ENCODE measurements around the gene PRKAG2.
"Not testable (repeated sequence)": the region's sequence is repeated elsewhere in the genome, so short reads cannot be mapped to it uniquely, and the experiment has no call there.

PRKAG2 gene

DNA sequence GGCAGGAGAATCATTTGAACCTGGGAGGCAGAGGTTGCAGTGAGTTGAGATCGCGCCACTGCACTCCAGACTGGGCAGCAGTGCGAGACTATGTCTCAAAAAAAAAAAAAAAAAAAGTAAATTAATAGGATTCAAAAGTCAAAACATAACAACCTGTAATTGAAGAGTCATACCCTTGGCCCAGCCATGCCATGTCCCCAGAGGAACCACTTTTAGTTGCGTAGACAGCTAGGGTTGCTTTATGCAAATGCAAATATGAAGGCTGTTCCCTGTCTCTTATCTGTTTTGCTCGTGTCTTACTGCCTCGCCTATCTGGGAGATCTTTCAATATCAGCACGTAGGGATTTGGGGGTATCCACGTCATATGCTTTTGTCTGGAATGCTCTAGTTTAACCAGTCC is 73.1 kb downstream of the PRKAG2 start:
- no peak overlapping the region for H3K4me3 ChIP-seq (ENCODE audit: insufficient read depth, low read depth, low read length)
- no peaks in the 10 kb centered on the region for H3K27me3 ChIP-seq (ENCODE audit: control insufficient read depth, insufficient read depth, low read length, poor library complexity, severe bottlenecking)
- no peaks in the 10 kb centered on the region for H3K36me3 ChIP-seq (ENCODE audit: control insufficient read depth, insufficient read depth, low read length)
- 93 to 94% methylated on average over 7 to 8 of the region's 8 CpGs for WGBS, 2 experiments
- H3K27ac ChIP-seq (ENCODE audit: insufficient read depth, low read depth, low read length, poor library complexity, severe bottlenecking), result no peak overlapping the region
- no peaks in the 10 kb centered on the region for H3K9me3 ChIP-seq (ENCODE audit: control insufficient read depth, low read length)
- H3K4me1 ChIP-seq (ENCODE audit: control insufficient read depth, insufficient read depth, low read length), result no peaks in the 10 kb centered on the region

DNA sequence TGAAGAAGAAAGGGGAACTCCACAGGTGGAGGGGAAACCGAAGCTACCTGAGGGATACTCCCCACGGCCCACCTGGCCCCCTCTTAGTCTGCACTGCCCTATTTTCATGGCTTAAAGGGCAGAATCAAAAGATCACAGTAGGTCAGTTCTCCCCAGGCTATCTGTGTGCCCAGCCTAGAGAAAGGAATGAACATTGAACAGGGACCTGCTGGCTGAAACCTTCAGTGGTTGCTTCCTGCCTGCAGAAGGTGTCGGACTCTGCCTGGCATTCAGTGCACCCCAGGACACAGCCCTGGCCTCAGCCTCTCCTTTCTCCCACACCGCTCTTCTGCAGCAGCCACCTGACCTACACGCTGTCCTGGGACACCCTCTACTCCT is 74.5 kb downstream of the PRKAG2 start:
- Histone ChIP-seq H3K27me3 (ENCODE audit: control insufficient read depth, insufficient read depth, low read length, poor library complexity, severe bottlenecking) (no peaks in the 10 kb centered on the region), H3K9me3 (ENCODE audit: control insufficient read depth, low read length) (no peaks in the 10 kb centered on the region), H3K4me3 (ENCODE audit: insufficient read depth, low read depth, low read length) (no peak overlapping the region), H3K4me1 (ENCODE audit: control insufficient read depth, insufficient read depth, low read length) (peaks cover 3% of the 10 kb centered on the region), H3K36me3 (ENCODE audit: control insufficient read depth, insufficient read depth, low read length) (no peaks in the 10 kb centered on the region), H3K27ac (ENCODE audit: insufficient read depth, low read depth, low read length, poor library complexity, severe bottlenecking) (no peak overlapping the region)
- WGBS, 2 experiments, result 90 to 93% methylated on average over 5 of the region's 5 CpGs

DNA sequence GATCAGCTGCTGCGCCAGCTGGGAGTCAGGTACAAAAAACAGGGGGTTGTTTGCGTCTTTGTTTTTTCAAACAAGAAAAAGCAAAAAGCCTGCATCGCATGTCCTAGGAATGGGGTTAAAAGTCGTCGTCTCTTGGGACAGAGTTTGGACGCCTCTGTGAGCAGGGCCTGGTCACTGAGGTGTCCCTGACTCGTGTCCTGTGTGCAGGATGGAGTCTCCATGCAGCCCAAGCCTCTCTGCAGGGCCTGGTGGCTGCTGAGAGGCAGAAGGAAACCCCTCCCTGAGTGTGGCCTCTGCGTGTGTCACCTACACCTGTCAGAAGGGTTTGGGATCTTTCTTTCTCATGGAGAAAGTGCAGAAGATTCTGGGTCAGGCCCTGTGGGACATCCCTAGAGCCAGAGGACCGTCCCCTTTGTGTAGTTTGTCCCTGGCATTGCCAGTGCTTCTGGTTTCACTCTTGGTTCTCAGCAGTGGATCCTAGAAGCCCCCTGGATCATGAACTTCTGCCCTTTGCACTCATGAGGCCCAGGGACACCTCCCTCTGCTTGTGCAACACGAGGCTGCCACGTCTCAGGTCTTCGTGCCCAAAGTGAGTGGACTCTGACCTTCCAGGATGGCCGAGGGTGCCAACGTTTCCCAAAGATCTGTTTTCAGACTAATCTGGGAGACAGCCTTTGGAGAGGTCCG is 75.0 kb downstream of the PRKAG2 start:
- Histone ChIP-seq H3K27ac (ENCODE audit: insufficient read depth, low read depth, low read length, poor library complexity, severe bottlenecking) (no peak overlapping the region), H3K27me3 (ENCODE audit: control insufficient read depth, insufficient read depth, low read length, poor library complexity, severe bottlenecking) (no peaks in the 10 kb centered on the region)
- 89 to 90% methylated on average over 15 of the region's 15 CpGs for WGBS, 2 experiments

DNA sequence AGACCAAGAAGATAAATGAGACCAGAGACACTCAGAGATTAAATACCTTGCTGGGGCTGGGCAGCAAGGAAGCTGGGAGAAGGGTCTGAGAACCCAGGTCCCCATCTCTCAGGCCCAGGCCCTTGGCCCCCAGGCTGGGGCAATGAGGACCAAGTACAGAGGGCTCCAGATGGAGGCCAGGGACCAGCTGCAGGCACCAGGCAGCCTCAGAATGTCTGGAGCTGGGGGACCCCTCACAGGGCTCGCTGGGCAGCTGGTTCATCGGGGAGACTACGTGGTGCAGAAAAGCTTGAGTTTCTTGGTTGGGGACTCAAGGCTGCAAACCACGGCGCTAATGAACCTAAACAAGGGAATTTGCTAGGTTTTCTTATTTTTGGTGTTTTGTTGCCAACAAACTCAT is 75.6 kb downstream of the PRKAG2 start:
- H3K27me3 ChIP-seq (ENCODE audit: control insufficient read depth, insufficient read depth, low read length, poor library complexity, severe bottlenecking), result no peaks in the 10 kb centered on the region
- no peaks in the 10 kb centered on the region for H3K36me3 ChIP-seq (ENCODE audit: control insufficient read depth, insufficient read depth, low read length)
- peaks cover 5% of the 10 kb centered on the region for H3K4me1 ChIP-seq (ENCODE audit: control insufficient read depth, insufficient read depth, low read length)
- no peak overlapping the region for H3K27ac ChIP-seq (ENCODE audit: insufficient read depth, low read depth, low read length, poor library complexity, severe bottlenecking)
- WGBS, 2 experiments, result 96% methylated on average over 5 of the region's 5 CpGs
- H3K4me3 ChIP-seq (ENCODE audit: insufficient read depth, low read depth, low read length), result no peak overlapping the region
- H3K9me3 ChIP-seq (ENCODE audit: control insufficient read depth, low read length), result no peaks in the 10 kb centered on the region

More for the DNA sequence above, 75.0 kb downstream of the PRKAG2 start:
- H3K4me3 ChIP-seq (ENCODE audit: insufficient read depth, low read depth, low read length), result no peak overlapping the region
- no peaks in the 10 kb centered on the region for H3K36me3 ChIP-seq (ENCODE audit: control insufficient read depth, insufficient read depth, low read length)
- no peaks in the 10 kb centered on the region for H3K9me3 ChIP-seq (ENCODE audit: control insufficient read depth, low read length)
- H3K4me1 ChIP-seq (ENCODE audit: control insufficient read depth, insufficient read depth, low read length), result peaks cover 5% of the 10 kb centered on the region

DNA sequence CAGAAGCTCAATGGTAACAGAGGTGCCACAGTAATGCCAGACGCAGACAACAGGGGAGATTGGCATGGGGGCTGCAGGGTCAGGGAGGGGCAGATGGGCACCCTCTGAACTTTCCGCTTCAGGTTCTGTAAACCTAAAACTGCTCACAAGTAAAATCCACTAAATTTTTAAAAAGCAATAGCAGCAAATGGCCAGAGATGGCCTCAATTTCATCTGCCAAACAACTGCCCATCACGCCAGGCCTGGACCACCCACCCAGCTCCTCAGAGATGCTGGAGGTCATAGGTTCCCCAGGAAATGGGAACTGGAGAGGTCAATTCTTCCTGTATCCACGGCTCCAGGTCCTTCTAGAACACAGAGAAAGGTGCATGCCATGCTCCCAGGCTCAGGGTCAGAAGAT is 76.1 kb downstream of the PRKAG2 start:
- no peaks in the 10 kb centered on the region for H3K9me3 ChIP-seq (ENCODE audit: control insufficient read depth, low read length)
- H3K27ac ChIP-seq (ENCODE audit: insufficient read depth, low read depth, low read length, poor library complexity, severe bottlenecking), result no peak overlapping the region
- H3K27me3 ChIP-seq (ENCODE audit: control insufficient read depth, insufficient read depth, low read length, poor library complexity, severe bottlenecking), result no peaks in the 10 kb centered on the region
- peaks cover 5% of the 10 kb centered on the region for H3K4me1 ChIP-seq (ENCODE audit: control insufficient read depth, insufficient read depth, low read length)
- H3K4me3 ChIP-seq (ENCODE audit: insufficient read depth, low read depth, low read length), result no peak overlapping the region
- no peaks in the 10 kb centered on the region for H3K36me3 ChIP-seq (ENCODE audit: control insufficient read depth, insufficient read depth, low read length)
- WGBS, 2 experiments, result 94% methylated on average over 4 of the region's 4 CpGs

DNA sequence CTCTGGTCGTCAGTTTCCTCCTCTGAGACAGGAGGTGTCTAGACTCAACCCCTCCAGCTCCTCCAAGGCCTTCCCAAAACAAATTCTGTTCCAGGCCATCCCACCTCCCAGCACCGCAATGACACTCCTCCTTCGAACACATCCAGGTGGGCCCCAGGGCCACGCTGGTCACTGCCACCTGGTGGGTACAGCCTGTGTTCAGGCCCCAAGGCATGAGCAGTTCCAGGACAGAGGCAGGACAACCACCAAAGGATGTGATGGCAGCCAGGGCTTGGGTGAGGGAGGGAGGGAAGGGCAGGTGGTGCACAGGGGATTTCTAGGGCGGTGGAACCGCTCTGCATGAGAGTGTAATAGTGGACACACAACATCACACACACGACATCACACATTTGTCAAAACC is 76.5 kb downstream of the PRKAG2 start:
- H3K4me1 ChIP-seq (ENCODE audit: control insufficient read depth, insufficient read depth, low read length), result peaks cover 5% of the 10 kb centered on the region
- H3K9me3 ChIP-seq (ENCODE audit: control insufficient read depth, low read length), result no peaks in the 10 kb centered on the region
- no peak overlapping the region for H3K27ac ChIP-seq (ENCODE audit: insufficient read depth, low read depth, low read length, poor library complexity, severe bottlenecking)
- WGBS, 2 experiments, result 94 to 97% methylated on average over 7 of the region's 7 CpGs
- no peak overlapping the region for H3K4me3 ChIP-seq (ENCODE audit: insufficient read depth, low read depth, low read length)
- no peaks in the 10 kb centered on the region for H3K36me3 ChIP-seq (ENCODE audit: control insufficient read depth, insufficient read depth, low read length)
- H3K27me3 ChIP-seq (ENCODE audit: control insufficient read depth, insufficient read depth, low read length, poor library complexity, severe bottlenecking), result no peaks in the 10 kb centered on the region

DNA sequence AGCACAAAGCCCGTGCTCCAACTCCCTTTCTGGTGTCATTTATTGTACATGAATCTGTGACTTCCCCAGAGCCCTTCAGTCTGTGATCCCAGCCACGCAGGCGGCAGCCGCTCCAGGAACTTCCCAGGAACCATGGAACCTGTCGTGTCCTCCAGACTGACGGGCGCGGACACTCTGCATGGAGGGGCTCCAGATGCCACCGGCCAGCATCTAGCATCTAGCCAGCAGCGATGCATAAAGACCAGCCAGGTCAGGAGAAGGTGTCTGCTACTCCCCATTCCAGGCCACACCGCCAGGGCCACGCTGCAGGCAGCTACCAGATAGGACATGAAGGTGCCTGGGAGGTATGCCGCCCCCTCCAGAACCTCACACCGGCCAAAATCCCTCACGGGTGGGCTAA is 77.4 kb downstream of the PRKAG2 start:
- WGBS, 2 experiments, result 95 to 98% methylated on average over 14 to 15 of the region's 15 CpGs
- H3K4me1 ChIP-seq (ENCODE audit: control insufficient read depth, insufficient read depth, low read length), result peaks cover 8% of the 10 kb centered on the region
- H3K4me3 ChIP-seq (ENCODE audit: insufficient read depth, low read depth, low read length), result no peak overlapping the region
- H3K36me3 ChIP-seq (ENCODE audit: control insufficient read depth, insufficient read depth, low read length), result no peaks in the 10 kb centered on the region
- H3K27me3 ChIP-seq (ENCODE audit: control insufficient read depth, insufficient read depth, low read length, poor library complexity, severe bottlenecking), result no peaks in the 10 kb centered on the region
- H3K27ac ChIP-seq (ENCODE audit: insufficient read depth, low read depth, low read length, poor library complexity, severe bottlenecking), result no peak overlapping the region
- no peaks in the 10 kb centered on the region for H3K9me3 ChIP-seq (ENCODE audit: control insufficient read depth, low read length)

DNA sequence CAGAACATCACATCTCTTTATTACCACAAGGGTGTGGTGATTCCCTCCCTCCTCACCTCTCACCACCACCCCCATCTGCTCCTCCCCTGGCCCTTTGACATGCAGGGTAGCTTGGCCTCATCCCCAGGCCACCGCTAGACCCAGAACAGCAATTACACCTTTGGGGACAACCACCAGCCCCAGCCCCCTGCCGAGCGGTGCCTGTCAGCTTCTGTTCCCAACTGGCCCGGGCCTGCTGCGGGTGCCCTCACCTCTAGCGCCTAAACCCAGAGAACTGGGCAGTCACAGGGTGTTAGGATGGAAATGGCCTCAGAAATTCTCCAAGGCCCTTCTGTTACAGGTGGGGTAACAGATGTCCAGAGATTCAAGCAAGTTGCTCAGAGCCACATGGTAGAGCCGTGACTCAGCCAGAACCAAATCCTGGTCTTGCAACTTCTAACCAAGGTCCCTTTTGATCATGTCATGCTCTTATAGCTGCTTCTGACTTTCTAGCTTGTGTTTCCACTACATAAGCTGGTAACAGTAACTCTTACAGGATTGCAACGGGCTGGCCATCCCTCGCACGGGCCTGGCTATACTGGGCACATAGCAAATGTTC is 78.0 kb downstream of the PRKAG2 start:
- H3K36me3 ChIP-seq (ENCODE audit: control insufficient read depth, insufficient read depth, low read length), result no peaks in the 10 kb centered on the region
- no peak overlapping the region for H3K27ac ChIP-seq (ENCODE audit: insufficient read depth, low read depth, low read length, poor library complexity, severe bottlenecking)
- 93 to 94% methylated on average over 10 of the region's 10 CpGs for WGBS, 2 experiments
- H3K4me1 ChIP-seq (ENCODE audit: control insufficient read depth, insufficient read depth, low read length), result peaks cover 12% of the 10 kb centered on the region
- no peaks in the 10 kb centered on the region for H3K27me3 ChIP-seq (ENCODE audit: control insufficient read depth, insufficient read depth, low read length, poor library complexity, severe bottlenecking)
- no peak overlapping the region for H3K4me3 ChIP-seq (ENCODE audit: insufficient read depth, low read depth, low read length)
- no peaks in the 10 kb centered on the region for H3K9me3 ChIP-seq (ENCODE audit: control insufficient read depth, low read length)

DNA sequence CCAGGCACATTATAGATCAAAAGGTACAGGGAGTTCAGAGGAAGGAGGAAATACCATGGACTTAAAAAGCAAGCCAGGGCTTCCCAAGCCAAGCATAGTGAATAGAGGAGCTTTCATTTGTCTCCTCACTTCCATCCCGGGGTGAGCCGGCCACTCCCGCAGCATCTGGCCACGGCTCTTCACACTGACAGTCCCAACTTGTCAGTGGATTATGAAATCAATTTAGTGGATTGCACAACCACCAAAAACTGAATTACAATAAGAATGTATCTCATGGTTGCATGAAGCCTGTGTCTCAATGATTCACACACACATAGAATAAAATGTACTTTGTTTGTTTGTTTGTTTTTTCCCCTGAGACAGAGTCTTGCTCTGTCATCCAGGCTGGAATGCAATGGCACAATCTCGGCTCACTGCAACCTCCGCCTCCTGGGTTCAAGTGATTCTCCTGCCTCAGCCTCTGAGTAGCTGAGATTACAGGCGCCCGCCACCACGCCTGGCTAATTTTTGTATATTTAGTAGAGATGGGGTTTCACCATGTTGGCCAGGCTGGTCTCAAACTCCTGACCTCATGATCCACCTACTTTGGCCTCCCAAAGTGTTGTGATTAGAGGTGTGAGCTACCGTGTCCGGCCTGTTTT is 79.1 kb downstream of the PRKAG2 start:
- not testable (repeated sequence) for H3K27ac ChIP-seq (ENCODE audit: insufficient read depth, low read depth, low read length, poor library complexity, severe bottlenecking); H3K4me3 ChIP-seq (ENCODE audit: insufficient read depth, low read depth, low read length)
- WGBS, 2 experiments, result 95% methylated on average over 11 of the region's 11 CpGs

DNA sequence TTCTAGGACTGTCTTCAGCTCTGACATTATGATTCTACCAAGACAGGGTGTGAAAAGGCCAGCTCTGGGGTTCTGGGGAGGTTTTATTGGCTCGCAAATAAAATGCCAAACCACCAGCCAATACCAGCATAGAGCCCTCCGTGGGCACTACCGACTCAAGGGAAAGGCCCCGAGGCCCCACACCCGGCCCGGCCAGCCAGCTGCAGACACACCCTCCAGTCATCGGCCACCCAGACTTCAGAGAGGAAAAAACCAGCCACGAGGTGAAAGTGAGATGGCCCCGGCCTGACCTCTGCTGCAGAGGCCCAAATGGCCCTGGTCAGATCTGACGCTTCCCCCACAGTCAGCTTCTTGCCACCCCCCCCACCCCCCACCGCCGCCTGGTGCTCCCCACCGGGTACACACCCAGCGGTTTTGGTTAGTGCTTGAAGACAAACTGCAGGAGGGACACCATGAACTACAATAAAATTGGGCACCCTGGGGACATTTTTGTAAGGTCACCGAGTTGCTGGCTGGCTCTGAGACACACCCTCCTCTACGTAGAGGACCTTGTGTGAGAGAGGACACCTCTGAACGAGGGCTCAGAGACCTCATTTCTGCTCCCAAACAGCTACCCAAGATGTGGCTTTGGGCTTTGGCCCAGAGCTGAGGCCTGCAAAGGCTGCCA is 79.9 kb downstream of the PRKAG2 start:
- Histone ChIP-seq H3K9me3 (ENCODE audit: control insufficient read depth, low read length) (no peaks in the 10 kb centered on the region), H3K4me3 (ENCODE audit: insufficient read depth, low read depth, low read length) (no peak overlapping the region), H3K27ac (ENCODE audit: insufficient read depth, low read depth, low read length, poor library complexity, severe bottlenecking) (no peak overlapping the region), H3K36me3 (ENCODE audit: control insufficient read depth, insufficient read depth, low read length) (no peaks in the 10 kb centered on the region), H3K4me1 (ENCODE audit: control insufficient read depth, insufficient read depth, low read length) (peaks cover 12% of the 10 kb centered on the region), H3K27me3 (ENCODE audit: control insufficient read depth, insufficient read depth, low read length, poor library complexity, severe bottlenecking) (no peaks in the 10 kb centered on the region)
- 85 to 89% methylated on average over 16 to 17 of the region's 17 CpGs for WGBS, 2 experiments

More for the DNA sequence above, 79.1 kb downstream of the PRKAG2 start:
- H3K27me3 ChIP-seq (ENCODE audit: control insufficient read depth, insufficient read depth, low read length, poor library complexity, severe bottlenecking); H3K9me3 ChIP-seq (ENCODE audit: control insufficient read depth, low read length); H3K36me3 ChIP-seq (ENCODE audit: control insufficient read depth, insufficient read depth, low read length): not testable (repeated sequence)
- peaks cover 12% of the 10 kb centered on the region for H3K4me1 ChIP-seq (ENCODE audit: control insufficient read depth, insufficient read depth, low read length)

Measured in ectodermal cell (in vitro differentiated cells).